ENCODE data around the gene COL25A1.

DNA sequence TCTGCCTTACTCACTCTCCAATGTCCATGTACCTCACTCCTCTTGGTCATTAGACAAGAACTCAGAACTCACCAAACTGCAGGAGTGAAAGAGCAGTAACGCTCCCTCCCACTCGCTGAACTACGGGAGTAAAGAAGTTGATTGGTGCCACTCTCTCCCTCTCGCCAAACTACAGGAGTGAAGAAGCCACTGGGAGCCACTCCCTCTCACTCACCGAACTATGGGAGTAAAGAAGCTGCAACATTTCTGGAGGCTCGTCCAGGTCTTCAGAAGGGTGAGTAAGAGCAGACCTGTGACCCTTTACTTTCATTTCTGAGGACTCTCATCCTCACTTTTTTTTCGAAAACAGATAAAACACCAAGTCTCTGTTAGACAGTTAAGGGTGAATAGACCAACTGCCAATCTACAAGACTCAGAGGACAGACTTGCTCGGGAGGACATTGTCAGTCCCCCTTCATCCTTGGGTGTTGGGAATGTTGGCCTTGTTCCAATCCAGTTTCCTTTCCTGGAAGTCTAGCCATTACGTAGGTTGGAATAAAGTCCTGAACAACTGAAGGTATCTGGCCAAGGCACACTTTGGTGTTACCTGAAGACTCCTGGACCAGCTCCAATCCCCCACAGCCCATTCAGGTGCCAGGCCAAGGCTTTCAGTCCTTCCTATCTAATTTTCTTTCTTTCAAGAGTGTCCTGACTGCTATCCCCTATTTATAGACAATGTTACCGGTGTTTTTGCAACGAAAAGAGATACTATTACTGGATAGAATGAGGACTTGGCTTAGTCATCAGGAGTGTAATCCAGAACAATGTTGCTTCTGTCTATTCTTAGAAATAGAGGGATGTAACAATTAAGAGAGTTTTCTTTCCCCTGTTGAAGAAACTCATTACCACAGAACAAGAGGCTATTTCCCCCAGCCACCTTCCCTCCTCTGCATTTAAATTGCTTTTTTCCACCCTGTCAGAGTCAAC lies 11.0 kb upstream of the COL25A1 start:
- no peak for TF ChIP-seq POLR2AphosphoS5 (IDR thresholded peaks at IDR 0.05; ENCODE audit: borderline replicate concordance, low read depth, low read length)
- no peak for TF ChIP-seq EZH2 (IDR thresholded peaks at IDR 0.05)
- TF ChIP-seq FOXP2 (optimal IDR thresholded peaks at IDR 0.05; ENCODE audit: control extremely low read depth, extremely low read length, insufficient read depth), result no peak
